DMS79 (cell line): Measurements from ENCODE around the gene CCDC187.
"Not testable (repeated sequence)": the region's sequence is repeated elsewhere in the genome, so short reads cannot be mapped to it uniquely, and the experiment has no call there.

ENCODE experiments used
- DNase-seq: peaks from one replicate; lab custom pipeline; 2025; lab: John Stamatoyannopoulos, UW

Gene CCDC187

GRCh38 chr9:136266641-136267040, 37.3 kb downstream of the CCDC187 start:
- not testable (repeated sequence) for DNase-seq

- DNase-seq: no peak
Measured at GRCh38 chr9:136265561-136266355, 38.1 kb downstream of the CCDC187 start.

- no peak for DNase-seq
Measured at GRCh38 chr9:136264441-136265405, 39.2 kb downstream of the CCDC187 start.

GRCh38 chr9:136264031-136264430, 39.9 kb downstream of the CCDC187 start:
- no peak for DNase-seq

- DNase-seq: no peak
Measured at GRCh38 chr9:136262671-136263178, 41.2 kb downstream of the CCDC187 start.

GRCh38 chr9:136261686-136262430, 42.0 kb downstream of the CCDC187 start:
- DNase-seq: no peak

- no peak for DNase-seq
Measured at GRCh38 chr9:136260936-136261472, 42.9 kb downstream of the CCDC187 start.

- DNase-seq: no peak
Measured at GRCh38 chr9:136260521-136260920, 43.4 kb downstream of the CCDC187 start.

- DNase-seq: no peak
Measured at GRCh38 chr9:136259836-136260235, 44.1 kb downstream of the CCDC187 start.

- DNase-seq: no peak
Measured at GRCh38 chr9:136259517-136259813, 44.4 kb downstream of the CCDC187 start.

- no peak for DNase-seq
Measured at GRCh38 chr9:136258786-136259516, 44.9 kb downstream of the CCDC187 start.

- DNase-seq: no peak
Measured at GRCh38 chr9:136258299-136258625, 45.6 kb downstream of the CCDC187 start.

- DNase-seq: no peak
Measured at GRCh38 chr9:136257381-136258298, 46.3 kb downstream of the CCDC187 start.

- no peak for DNase-seq
Measured at GRCh38 chr9:136255896-136256890, 47.7 kb downstream of the CCDC187 start.

GRCh38 chr9:136255166-136255538, 48.7 kb downstream of the CCDC187 start:
- DNase-seq: no peak

- no peak for DNase-seq
Measured at GRCh38 chr9:136254381-136255165, 49.3 kb downstream of the CCDC187 start.

GRCh38 chr9:136253246-136254130, 50.4 kb downstream of the CCDC187 start:
- DNase-seq: no peak
